GM12878 (cell line): ENCODE measurements around the gene CHN1.

Experiments used
- CTCF ChIP-seq, 3 experiments: IDR thresholded peaks in 2 of 3; conservative IDR thresholded peaks in 1 of 3; 2 replicates each; pipeline ENCODE4 v1.5.1; 2011; ENCODE audit warnings: low read depth in 3 of 3, low read length in 3 of 3, mild to moderate bottlenecking in 3 of 3, control low read depth in 2 of 3, moderate library complexity in 2 of 3, inconsistent platforms in 1 of 3, mixed read lengths in 1 of 3; ENCODE audit not compliant: control insufficient read depth in 2 of 3, insufficient read depth in 1 of 3; ENCODE audit errors: extremely low read depth in 1 of 3
- FOXK2 ChIP-seq: fragments of 450-650 bp; IDR thresholded peaks from 2 replicates; pipeline ENCODE4 v1.6.1; 2017; ENCODE audit warnings: mild to moderate bottlenecking, moderate library complexity
- JUND ChIP-seq: IDR thresholded peaks from 2 replicates; pipeline ENCODE4 v1.6.1; 2012; ENCODE audit warnings: low read depth, mild to moderate bottlenecking, low read length, improper control_type of control experiment, moderate library complexity
- MAX ChIP-seq: IDR thresholded peaks from 2 replicates; pipeline ENCODE4 v1.6.1; 2012; ENCODE audit warnings: low read depth, low read length, improper control_type of control experiment
- MEF2A ChIP-seq: IDR thresholded peaks from 2 replicates; pipeline ENCODE4 v1.6.1; 2011; ENCODE audit warnings: low read depth, mild to moderate bottlenecking, low read length, moderate library complexity; ENCODE audit not compliant: insufficient read depth
- POLR2A ChIP-seq: IDR thresholded peaks from 2 replicates; pipeline ENCODE4 v1.6.1; 2011; ENCODE audit warnings: low read depth, mild to moderate bottlenecking, low read length
- REST ChIP-seq: IDR thresholded peaks from 2 replicates; pipeline ENCODE4 v1.6.1; 2012; ENCODE audit warnings: mild to moderate bottlenecking, low read depth, low read length
- RFX5 ChIP-seq: IDR thresholded peaks from 2 replicates; pipeline ENCODE4 v1.6.1; 2011; ENCODE audit warnings: low read depth, low read length, improper control_type of control experiment
- SP1 ChIP-seq: IDR thresholded peaks from one replicate; pipeline ENCODE4 v1.6.1; 2011; ENCODE audit warnings: low read depth, low read length
- TCF12 ChIP-seq: IDR thresholded peaks from 2 replicates; pipeline ENCODE4 v1.6.1; 2011; ENCODE audit warnings: low read depth, mild to moderate bottlenecking, low read length
- TCF7 ChIP-seq: IDR thresholded peaks from 2 replicates; pipeline ENCODE4 v1.6.1; 2014; ENCODE audit warnings: antibody characterized with exemption, borderline replicate concordance
- ZNF217 ChIP-seq: fragments of 450-650 bp; IDR thresholded peaks from 2 replicates; pipeline ENCODE4 v1.6.1; 2017; ENCODE audit warnings: antibody characterized with exemption, mild to moderate bottlenecking

- TF ChIP-seq CTCF (IDR thresholded peaks at IDR 0.05 in 2 of 3, conservative IDR thresholded peaks at IDR 0.05 in 1 of 3; ENCODE audit: control insufficient read depth in 2 of 3, extremely low read depth in 1 of 3, insufficient read depth in 1 of 3, low read depth in 3 of 3, low read length in 3 of 3) (no peak), JUND (no peak), MEF2A (no peak), RFX5 (no peak), FOXK2 (no peak), MAX (no peak), SP1 (no peak), TCF12 (no peak), POLR2A (no peak), TCF7 (no peak), REST (no peak), ZNF217 (no peak)
Measured at GRCh38 chr2:174977364-174977763, 27.8 kb downstream of the CHN1 start.
